ENCODE measurements around the gene CCL1.
"Not testable (repeated sequence)": the region's sequence is repeated elsewhere in the genome, so short reads cannot be mapped to it uniquely, and the experiment has no call there.

CCL1 gene

GRCh38 chr17:34360601-34361270, 2.3 kb downstream of the CCL1 start:
- no peak for DNase-seq

DNA sequence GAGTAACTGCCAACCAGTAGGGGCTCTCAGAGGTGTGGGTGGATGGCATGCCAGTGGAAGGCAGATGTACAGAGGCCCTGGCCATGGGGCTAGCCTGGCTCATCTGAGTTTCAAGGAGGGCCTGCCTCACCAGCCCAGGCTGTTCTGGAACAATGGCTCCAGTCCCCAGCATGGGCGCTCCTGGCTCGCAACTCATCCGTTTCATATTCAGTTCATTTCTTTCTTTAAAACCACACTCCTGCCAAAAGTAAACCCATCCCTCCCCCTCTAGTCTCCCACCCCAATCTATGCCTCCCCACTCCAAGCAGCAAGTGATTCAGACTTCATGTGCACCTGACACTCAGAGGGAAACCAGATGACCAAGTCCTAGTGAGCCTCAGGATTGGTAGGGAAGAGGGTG, 4.4 kb downstream of the CCL1 start:
- DNase-seq, result no peak

GRCh38 chr17:34357398-34357797, 5.6 kb downstream of the CCL1 start:
- DNase-seq, result no peak

- DNase-seq, result no peak
These were observed 6.8 kb downstream of the CCL1 start, which contains the start of gene CCL13 for GRCh38 chr17:34356194-34356593. CCL13 (plus strand) TSS chr17:34356480; CDS start chr17:34356527, 47 bp downstream.

DNA sequence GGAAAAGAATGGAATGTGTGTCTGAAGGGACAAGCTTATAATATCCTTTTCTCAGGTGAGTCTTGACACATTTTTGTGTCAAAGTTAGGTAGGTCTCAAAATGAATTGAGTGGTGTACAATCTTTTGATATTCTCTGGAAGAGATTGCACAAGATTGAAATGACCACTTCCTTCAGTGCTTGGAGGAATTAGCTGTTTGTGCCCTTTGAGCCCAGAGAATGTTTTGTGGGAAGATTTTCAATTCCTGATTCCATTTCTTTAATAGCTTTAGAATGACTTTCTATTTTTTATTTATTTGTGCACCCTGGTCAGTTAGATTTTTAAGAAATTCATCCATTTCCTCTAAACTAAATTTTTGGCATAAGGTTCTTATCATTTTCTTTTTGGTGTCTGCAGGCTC, 8.4 kb downstream of the CCL1 start:
- no peak for DNase-seq

- no peak for DNase-seq
These were observed 10.8 kb downstream of the CCL1 start for GRCh38 chr17:34352191-34352590.

DNA sequence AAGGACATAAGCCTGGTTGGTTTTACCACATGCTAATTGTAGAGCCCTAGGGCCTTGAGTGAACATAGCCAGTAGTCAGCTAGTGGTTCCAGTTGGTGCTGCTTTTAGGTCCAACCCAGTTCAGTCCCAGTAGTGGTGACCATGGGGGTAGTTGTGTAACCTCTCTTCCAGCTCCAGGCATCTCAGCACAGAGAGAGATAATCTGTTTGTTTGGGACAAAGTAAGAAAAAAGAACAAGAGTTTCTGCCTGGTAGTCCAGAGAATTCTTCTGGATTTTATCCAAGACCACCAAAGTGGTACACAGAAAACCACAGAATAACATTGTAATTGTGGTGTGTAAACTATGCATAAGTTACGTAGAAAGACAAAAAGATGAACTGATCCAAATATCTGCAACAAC, 11.9 kb downstream of the CCL1 start:
- DNase-seq, result no peak

GRCh38 chr17:34349751-34350150, 13.3 kb downstream of the CCL1 start:
- DNase-seq, result no peak

DNA sequence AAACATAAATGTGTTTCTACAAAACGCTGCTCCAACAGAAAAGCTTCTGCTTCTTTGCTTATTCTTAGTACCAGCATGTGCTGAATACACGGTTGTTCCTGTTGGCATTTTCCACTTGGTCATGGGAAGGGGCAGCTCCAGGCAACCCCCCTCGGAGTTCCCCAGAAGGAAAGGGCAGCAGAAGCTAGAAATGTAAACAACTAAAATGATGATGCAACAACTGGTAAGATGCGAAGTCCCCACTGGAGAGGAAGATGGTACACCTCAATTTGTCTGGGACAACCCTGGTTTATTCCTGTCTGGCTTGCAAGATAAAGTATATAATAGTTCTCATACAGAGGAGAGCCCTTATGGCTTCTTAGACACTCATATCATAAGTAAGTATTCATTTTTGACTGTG, 16.0 kb downstream of the CCL1 start:
- DNase-seq, result no peak

DNA sequence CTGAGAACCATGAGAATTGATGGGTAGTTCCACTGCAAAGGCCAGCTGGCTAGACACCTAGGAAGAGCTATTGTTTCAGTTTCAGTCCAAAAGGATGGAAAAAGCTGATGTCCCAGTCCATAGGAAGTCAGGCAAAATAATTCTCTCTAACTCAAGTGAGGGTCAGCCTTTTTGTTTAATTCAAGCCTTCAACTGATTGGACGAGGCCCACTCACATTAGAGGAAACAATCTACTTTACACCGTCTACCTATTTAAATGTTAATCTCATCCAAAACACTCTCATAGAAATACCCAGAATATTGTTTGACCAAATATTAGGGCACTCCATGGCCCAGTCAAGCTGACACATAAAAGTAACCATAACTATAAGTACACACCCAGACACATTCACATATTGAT, 21.1 kb downstream of the CCL1 start:
- no peak for DNase-seq

DNA sequence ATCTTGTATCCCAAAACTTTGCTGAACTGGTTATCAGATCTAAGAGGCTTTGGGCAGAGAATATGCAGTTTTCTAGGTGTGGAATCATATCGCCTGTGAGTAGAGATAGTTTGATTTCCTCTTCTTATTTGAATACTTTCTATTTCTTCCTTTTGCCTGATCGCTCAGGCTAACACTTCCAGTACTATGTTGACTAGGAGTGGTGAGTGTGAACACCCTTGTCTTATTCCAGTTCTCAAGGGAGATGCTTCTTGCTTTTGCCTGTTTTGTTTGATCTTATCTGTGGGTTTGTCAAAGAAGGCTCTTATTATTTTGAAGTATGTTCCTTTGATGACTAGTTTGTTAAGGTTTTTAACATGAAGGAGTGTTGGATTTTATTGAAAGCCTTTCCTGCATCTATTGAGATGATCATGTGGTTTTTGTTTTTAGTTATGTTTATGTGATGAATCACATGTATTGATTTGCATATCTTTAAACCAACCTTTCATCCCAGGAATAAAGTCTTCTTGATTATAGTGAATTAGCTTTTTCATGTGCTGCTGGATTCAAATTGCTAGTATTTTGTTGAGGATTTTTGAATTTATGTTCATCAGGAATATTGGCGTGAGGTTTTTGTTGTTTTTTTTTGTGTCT, 23.8 kb downstream of the CCL1 start:
- DNase-seq, result no peak

DNA sequence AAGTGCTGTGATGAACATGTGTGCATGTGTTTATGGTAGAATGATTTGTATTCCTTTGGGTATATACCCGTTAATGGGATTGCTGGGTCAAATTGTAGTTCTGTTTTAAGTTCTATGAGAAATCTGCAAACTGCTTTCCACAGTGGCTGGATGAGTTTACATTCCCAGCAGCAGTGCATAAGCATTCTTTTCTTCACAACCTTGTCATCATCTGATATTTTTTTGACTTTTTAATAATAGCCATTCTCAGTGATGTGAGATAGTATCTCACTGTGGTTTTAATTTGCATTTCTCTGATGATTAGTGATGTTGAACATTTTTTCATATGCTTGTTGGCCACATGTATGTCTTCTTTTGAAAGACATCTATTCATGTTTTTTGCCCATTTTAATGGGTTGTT, 25.3 kb downstream of the CCL1 start:
- DNase-seq, result no peak

- DNase-seq, result not testable (repeated sequence)
These were observed 35.5 kb downstream of the CCL1 start for GRCh38 chr17:34327580-34327979.

GRCh38 chr17:34321964-34322363, 41.1 kb downstream of the CCL1 start:
- DNase-seq, result no peak

GRCh38 chr17:34319039-34319483, 44.0 kb downstream of the CCL1 start, which contains the start of gene CCL8:
CCL8 (plus strand) TSS chr17:34319435; CDS start chr17:34319502, 67 bp downstream.
- DNase-seq, result no peak

- no peak for DNase-seq
These were observed 44.6 kb downstream of the CCL1 start for GRCh38 chr17:34318474-34318873.

- DNase-seq, result peak in 1 of 51 donors; percentile 9
These were observed 48.8 kb downstream of the CCL1 start for GRCh38 chr17:34314279-34314678.

DNA sequence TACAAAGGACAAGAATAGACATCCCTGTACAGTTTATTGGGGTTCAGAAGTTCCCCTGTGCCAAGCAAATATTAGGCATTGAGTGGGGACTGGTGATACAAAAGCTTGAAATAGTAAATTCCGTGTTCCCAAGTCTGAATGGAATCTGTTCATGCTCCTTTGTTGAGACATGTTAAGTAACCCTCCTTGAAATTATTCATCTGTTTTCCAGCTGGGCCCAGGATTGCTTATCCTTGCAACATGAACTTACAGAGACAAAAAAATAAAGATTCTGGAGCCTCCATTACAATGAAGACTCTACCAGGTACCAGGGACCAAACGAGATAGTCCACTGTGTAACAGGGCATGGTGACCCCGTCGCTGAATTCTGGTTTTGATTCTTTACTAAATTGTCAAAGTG, 49.9 kb downstream of the CCL1 start:
- DNase-seq, result no peak

DNA sequence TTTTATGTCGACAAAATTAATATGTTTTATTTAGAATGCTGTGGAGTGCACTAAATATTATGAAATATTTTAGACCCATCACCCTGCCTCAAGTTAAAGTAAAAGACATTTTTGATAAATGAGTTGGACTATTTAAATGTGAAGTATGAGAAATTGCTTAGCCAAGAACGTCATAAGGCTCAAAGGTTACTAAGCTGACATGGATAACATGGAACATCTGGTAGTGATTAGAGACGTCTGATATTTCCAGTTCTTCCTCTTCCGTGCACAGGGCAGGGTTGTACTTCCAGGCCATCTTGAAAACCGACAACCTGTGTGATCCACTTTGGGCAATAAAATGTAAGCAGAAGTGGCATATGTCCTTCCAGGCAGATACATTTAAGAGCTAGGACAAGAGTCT, 51.0 kb downstream of the CCL1 start:
- no peak for DNase-seq

DNA sequence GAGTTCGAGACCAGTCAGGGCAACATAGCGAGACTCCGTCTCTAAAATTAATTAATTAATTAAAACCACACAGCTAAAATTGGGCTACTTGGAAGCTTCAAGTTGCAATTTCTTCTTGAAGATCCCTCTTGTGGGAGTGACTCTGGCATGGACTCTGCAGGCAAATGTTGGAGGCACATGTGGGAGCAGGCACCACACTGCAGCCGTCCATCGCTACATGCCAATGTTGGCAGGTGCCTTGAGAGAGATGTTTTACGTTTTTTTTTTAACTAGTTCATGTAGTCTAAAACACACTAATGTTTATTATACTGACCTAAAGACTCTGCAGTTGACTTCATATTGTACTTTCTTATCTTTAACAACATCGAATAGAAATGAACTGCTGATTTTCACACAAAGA, 51.7 kb downstream of the CCL1 start:
- no peak for DNase-seq

All from hypothalamus (tissue), 51 donors.